Right atrium auricular region (tissue), 2 donors: ENCODE results near the gene FAM241A. TPM values are rescaled to one million over a fixed set of nuclear protein-coding genes. Genes with fewer than 3 reads are reported as not detected.

Source experiments
- DNase-seq: peaks from one replicate; pipeline ENCODE4 v3.0.0-alpha.2; 2019; ENCODE audit warnings: low spot score
- H3K27ac ChIP-seq, 2 donors: fragments of 200-600 bp; sonication (generic); 1 replicate in 1 of 2; 2 replicates in 1 of 2; pipeline ENCODE4 v1.5.1; 2016 to 2019
- H3K27me3 ChIP-seq, 2 donors: fragments of 200-600 bp; sonication (generic); one replicate each; pipeline versions ENCODE4 v1.5.1 to v1.6.0; 2017 to 2019
- H3K36me3 ChIP-seq: fragments of 200-600 bp; sonication (generic); one replicate; pipeline ENCODE4 v1.5.1; 2016
- H3K4me1 ChIP-seq, 2 donors: fragments of 200-600 bp; sonication (generic); one replicate each; pipeline versions ENCODE4 v1.5.1 to v1.6.0; 2017 to 2019
- H3K4me3 ChIP-seq, 2 donors: fragments of 200-600 bp; sonication (generic); 1 replicate in 1 of 2; 2 replicates in 1 of 2; pipeline ENCODE4 v1.5.1; 2017 to 2019; ENCODE audit warnings: mild to moderate bottlenecking in 1 of 2, moderate library complexity in 1 of 2
- H3K9me3 ChIP-seq, 2 donors: fragments of 200-600 bp; sonication (generic); one replicate each; pipeline ENCODE4 v1.5.1; 2019
- total RNA-seq, 2 donors: library from RNA; depleted of rRNA; stranded (reverse); fragments of >200 nt; gene quantifications; one replicate each; pipeline ENCODE4 v1.1.0, GENCODE V29; 2016
- TF ChIP-seq, protein P1 (sequence below), 2 donors: fragments of 200-600 bp; sonication (generic); IDR thresholded peaks; one replicate each; pipeline ENCODE4 v1.5.1; 2019; ENCODE audit warnings: antibody characterized with exemption in 2 of 2

FAM241A gene
- total RNA-seq, 2 donors from 2014 or later, result 6.0 to 6.7 TPM

DNA sequence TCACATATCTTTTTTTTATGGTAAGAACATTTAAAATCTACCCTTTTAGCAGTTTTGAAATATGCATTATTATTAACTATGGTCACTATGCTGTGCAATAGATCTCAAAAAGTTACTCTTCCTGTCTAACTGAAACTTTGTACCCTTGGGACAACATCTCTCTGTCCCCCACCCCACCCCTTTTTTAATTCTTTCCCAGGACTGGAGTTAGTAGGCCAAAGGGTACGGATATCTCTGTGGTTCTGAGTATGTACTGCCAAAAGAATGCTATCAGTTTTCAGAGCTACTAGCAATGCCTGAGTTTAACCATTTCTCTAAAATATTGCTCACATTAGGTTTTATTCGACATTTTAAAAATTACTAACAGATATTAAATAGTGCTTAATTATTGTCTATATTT is 4.7 kb upstream of the FAM241A start:
- no peaks in the 10 kb centered on the region for H3K27me3 ChIP-seq
- H3K36me3 ChIP-seq, result no peaks in the 10 kb centered on the region
- H3K4me3 ChIP-seq, result no peak overlapping the region
- peak overlapping the region; percentile 27 to 84 for H3K27ac ChIP-seq
- H3K9me3 ChIP-seq, result no peaks in the 10 kb centered on the region
- no peak for DNase-seq
- H3K4me1 ChIP-seq, result peaks cover 0 to 32% of the 10 kb centered on the region in 2 donors
- TF ChIP-seq, protein P1, sequence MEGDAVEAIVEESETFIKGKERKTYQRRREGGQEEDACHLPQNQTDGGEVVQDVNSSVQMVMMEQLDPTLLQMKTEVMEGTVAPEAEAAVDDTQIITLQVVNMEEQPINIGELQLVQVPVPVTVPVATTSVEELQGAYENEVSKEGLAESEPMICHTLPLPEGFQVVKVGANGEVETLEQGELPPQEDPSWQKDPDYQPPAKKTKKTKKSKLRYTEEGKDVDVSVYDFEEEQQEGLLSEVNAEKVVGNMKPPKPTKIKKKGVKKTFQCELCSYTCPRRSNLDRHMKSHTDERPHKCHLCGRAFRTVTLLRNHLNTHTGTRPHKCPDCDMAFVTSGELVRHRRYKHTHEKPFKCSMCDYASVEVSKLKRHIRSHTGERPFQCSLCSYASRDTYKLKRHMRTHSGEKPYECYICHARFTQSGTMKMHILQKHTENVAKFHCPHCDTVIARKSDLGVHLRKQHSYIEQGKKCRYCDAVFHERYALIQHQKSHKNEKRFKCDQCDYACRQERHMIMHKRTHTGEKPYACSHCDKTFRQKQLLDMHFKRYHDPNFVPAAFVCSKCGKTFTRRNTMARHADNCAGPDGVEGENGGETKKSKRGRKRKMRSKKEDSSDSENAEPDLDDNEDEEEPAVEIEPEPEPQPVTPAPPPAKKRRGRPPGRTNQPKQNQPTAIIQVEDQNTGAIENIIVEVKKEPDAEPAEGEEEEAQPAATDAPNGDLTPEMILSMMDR (IDR thresholded peaks at IDR 0.05), result no peak

DNA sequence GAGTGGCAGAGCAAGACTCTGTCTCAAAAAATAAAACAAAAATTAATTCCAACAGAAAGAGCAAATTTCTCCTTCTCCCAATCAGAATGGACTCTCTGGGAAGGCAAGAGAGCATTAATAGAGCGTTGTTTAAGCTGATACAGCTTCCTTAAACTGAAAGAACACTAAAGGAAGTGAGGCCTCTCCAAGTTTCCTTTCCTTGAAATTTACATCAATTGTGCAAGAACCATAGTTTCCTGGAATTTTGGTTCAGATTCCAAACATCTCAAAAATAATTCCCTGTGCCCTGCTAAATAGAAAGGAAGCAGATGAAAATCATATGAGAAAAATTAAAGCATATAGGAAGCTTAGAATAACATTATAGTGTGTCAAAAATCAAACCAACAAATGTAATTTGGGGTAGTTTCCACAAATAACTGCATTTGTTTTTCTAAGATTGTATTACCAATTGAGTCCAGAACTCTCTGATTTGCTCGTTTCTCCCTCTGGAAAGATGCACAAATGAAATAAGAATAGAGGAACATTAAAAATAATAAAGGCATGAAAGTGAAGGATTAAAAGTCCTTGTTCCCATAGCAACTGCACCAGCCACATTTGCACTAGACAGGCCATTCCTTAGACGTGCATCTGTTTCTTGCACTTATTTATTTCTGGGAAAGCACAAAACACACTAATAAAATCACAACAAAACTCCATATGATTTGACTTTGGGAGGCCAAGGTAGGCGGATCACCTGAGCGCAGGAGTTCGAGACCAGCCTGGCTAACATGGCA is 3.7 kb upstream of the FAM241A start:
- TF ChIP-seq, protein P1 (IDR thresholded peaks at IDR 0.05), result no peak
- Histone ChIP-seq H3K9me3 (no peaks in the 10 kb centered on the region), H3K4me3 (no peak overlapping the region), H3K4me1 (peaks cover 0 to 34% of the 10 kb centered on the region in 2 donors), H3K27me3 (no peaks in the 10 kb centered on the region), H3K27ac (peak overlapping the region; percentile 27 to 84), H3K36me3 (no peaks in the 10 kb centered on the region)
- no peak for DNase-seq

DNA sequence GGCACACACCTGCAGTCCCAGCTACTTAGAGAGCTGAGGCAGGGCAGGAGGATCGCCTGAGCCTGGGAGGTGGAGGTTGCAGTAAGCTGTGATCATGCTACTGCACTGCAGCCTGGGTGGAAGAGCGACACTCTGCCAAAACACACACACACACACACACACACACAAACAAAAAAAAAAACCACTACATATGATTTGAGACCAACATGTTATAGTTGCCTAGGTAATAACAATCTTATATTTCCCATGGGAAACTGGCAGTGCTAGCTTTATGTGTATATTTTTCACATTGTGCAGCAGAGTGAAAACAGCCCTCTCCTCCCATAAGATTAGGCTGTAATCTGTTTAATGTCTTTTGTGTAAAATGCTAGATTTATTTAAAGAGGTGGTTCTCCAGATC is 3.1 kb upstream of the FAM241A start:
- no peaks in the 10 kb centered on the region for H3K36me3 ChIP-seq
- H3K9me3 ChIP-seq, result no peaks in the 10 kb centered on the region
- no peak for DNase-seq
- no peak overlapping the region for H3K27ac ChIP-seq
- TF ChIP-seq, protein P1 (IDR thresholded peaks at IDR 0.05), result no peak
- H3K4me3 ChIP-seq, result no peak overlapping the region
- H3K27me3 ChIP-seq, result no peaks in the 10 kb centered on the region
- peaks cover 0 to 40% of the 10 kb centered on the region in 2 donors for H3K4me1 ChIP-seq

DNA sequence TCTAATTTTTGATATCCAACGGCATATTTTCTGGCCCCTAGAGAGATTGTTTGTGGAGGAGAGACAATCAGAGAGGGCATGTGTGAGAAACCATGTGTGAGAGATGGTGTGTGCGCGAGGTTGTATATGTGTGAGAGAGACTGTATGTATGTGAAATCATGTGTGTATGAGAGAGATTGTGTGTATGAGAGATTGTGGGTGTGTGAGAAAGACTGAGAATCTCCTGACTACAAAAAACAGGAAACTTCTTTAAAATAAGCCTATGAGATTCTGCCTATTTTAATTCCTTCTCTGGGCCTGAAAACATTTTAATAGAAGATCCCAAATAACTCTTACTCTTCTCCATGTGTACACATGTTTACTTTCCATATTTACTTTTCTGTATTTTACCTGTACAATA is 1.5 kb upstream of the FAM241A start:
- H3K4me1 ChIP-seq, result peaks cover 0 to 55% of the 10 kb centered on the region in 2 donors
- no peak overlapping the region for H3K4me3 ChIP-seq
- no peak overlapping the region for H3K27ac ChIP-seq
- H3K9me3 ChIP-seq, result no peaks in the 10 kb centered on the region
- no peak for DNase-seq
- no peaks in the 10 kb centered on the region for H3K36me3 ChIP-seq
- TF ChIP-seq, protein P1 (IDR thresholded peaks at IDR 0.05), result no peak
- no peaks in the 10 kb centered on the region for H3K27me3 ChIP-seq

DNA sequence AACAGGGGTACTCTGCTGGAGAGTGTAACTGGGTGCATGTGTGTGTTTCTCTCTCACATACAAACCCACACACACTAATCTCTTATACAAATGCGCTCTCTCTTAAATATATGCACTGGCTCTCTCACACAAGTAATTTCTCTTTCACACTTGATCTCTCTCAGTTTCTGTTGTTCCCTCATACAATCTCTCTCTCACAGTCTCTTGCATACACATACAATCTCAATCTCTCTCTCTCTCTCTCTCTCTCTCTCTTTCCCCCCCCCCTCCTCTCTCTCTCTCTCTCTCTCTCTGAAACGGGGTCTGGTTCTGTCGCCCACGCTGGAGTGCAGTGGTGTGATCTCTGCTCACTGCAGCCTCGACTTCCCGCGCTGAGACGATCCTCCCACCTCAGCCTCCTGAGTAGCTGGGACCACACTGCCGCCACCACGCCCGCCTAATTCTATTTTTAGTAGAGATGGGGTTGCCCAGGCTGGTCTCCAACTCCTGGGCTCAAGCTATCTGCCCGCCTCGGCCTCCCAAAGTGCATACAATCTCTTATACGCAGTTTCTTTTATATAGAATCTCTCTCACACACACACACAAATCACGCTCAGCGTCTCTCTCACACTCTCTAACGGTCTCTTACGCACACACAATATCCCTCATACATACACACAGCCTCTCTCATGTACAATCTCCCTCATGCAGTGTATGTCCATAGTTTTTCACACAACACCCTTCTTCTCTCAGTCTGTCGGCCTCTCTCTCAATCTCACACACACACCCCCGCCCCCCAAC is 518 bp upstream of the FAM241A start:
- Histone ChIP-seq H3K36me3 (no peaks in the 10 kb centered on the region), H3K27ac (peak overlapping the region; percentile 89 to 91), H3K27me3 (no peaks in the 10 kb centered on the region), H3K9me3 (no peaks in the 10 kb centered on the region), H3K4me3 (peak overlapping the region; percentile 76 to 85), H3K4me1 (peaks cover 0 to 55% of the 10 kb centered on the region in 2 donors)
- no peak for DNase-seq
- TF ChIP-seq, protein P1 (IDR thresholded peaks at IDR 0.05), result no peak
